ENCODE results near the gene LAPTM5. TPM values are rescaled to one million over a fixed set of nuclear protein-coding genes. Genes with fewer than 3 reads are reported as not detected.
"Not testable (repeated sequence)": the region's sequence is repeated elsewhere in the genome, so short reads cannot be mapped to it uniquely, and the experiment has no call there.

The LAPTM5 gene
- total and polyA plus RNA-seq, 7 donors, result 3.0 to 14.5 (median 13.1) TPM

DNA sequence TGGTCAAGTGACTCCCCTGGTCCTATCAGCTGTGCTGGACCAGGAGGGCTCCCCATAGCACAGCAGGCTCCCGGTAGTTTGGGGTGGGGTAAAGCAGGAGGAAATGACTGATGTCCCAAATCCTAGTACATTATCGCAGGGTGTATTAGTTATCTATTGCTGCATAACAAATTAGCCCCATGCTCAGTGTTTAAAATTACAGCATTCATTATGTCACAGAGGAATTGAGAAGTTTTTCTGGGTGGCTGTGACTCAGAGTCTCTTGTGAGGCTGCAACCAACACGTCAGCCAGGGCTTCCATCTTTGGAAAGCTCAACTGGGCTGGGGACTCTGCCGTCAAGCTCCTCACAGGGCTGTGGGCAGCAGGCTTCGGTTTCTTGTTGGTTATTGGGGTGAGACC, 34.3 kb upstream of the LAPTM5 start:
- Histone ChIP-seq H3K9me3 (no peaks in the 10 kb centered on the region), H3K4me1 (no peaks in the 10 kb centered on the region), H3K36me3 (ENCODE audit: insufficient read depth in 1 of 2, low read depth in 1 of 2) (no peaks in the 10 kb centered on the region), H3K27me3 (ENCODE audit: insufficient read depth in 3 of 3, low read length in 2 of 3) (peaks cover 0 to 5% (median 0%) of the 10 kb centered on the region in 3 donors), H3K27ac (no peak overlapping the region), H3K4me3 (no peak overlapping the region)
- TF ChIP-seq, protein P1, sequence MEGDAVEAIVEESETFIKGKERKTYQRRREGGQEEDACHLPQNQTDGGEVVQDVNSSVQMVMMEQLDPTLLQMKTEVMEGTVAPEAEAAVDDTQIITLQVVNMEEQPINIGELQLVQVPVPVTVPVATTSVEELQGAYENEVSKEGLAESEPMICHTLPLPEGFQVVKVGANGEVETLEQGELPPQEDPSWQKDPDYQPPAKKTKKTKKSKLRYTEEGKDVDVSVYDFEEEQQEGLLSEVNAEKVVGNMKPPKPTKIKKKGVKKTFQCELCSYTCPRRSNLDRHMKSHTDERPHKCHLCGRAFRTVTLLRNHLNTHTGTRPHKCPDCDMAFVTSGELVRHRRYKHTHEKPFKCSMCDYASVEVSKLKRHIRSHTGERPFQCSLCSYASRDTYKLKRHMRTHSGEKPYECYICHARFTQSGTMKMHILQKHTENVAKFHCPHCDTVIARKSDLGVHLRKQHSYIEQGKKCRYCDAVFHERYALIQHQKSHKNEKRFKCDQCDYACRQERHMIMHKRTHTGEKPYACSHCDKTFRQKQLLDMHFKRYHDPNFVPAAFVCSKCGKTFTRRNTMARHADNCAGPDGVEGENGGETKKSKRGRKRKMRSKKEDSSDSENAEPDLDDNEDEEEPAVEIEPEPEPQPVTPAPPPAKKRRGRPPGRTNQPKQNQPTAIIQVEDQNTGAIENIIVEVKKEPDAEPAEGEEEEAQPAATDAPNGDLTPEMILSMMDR (IDR thresholded peaks at IDR 0.05), result no peak
- intact Hi-C loops (cut with DNase I), result loop anchor here in 1 of 2 donors (10.0 kb wide), 1 partner anchor 753 kb away; no protein-coding TSS in a partner anchor
- DNase-seq (no peak), ATAC-seq (no peak)
- 75 to 86% (median 85%) methylated on average over 5 of the region's 5 CpGs for WGBS, 3 donors

DNA sequence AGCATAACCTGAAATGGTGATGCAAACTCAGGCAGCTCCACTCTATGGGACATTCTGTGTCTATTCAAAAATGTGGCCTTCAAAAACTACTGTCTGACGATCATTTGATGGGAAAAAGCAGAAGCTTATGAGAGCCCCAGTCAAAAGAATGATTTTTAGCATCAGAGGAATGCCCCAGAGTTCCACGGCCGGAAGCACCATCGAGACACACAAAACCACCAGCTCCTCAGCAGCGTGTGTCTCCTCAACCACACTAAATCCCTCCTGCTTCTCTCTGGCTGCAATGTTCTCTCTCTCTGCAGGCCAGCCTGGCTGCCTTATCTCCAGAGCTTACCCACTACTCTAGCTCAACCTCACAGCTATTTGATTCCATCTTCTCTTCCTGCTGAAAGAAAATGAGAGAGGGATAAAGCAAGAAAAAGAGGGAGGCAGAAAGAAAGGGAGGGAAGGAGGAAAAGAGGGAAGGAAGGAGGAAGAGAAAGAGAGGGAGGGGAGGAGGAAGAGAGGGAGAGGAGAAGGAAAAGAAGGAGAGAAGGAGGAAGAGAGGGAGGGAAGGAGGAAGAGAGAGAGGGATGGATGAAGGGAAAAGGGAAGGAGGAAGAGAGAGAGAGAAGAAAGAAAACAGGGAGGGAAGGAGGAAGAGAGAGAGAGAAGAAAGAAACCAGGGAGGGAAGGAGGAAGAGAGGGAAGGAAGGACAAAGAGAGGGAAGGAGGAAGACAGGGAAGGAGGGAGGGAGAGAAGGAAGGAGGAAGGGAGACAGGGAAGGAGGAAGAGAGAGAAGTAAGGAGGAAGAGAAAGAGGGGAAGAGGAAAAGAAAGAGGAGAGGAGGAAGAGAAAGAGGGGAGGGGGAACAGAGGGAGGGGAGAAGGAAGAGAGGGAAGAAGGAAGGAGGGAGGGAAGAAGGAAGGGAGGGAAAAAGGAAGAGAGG, 33.5 kb upstream of the LAPTM5 start:
- H3K27ac ChIP-seq, result no peak overlapping the region
- intact Hi-C loops (cut with DNase I), result loop anchor here in 1 of 2 donors (10.0 kb wide), 1 partner anchor 754 kb away; no protein-coding TSS in a partner anchor
- H3K9me3 ChIP-seq, result no peaks in the 10 kb centered on the region
- TF ChIP-seq, protein P1 (IDR thresholded peaks at IDR 0.05), result no peak
- ATAC-seq, result no peak
- no peaks in the 10 kb centered on the region for H3K36me3 ChIP-seq (ENCODE audit: insufficient read depth in 1 of 2, low read depth in 1 of 2)
- H3K27me3 ChIP-seq (ENCODE audit: insufficient read depth in 3 of 3, low read length in 2 of 3), result peaks cover 0 to 6% (median 0%) of the 10 kb centered on the region in 3 donors
- 59 to 66% (median 66%) methylated on average over 5 of the region's 5 CpGs for WGBS, 3 donors
- no peak overlapping the region for H3K4me3 ChIP-seq
- DNase-seq, result no peak
- no peaks in the 10 kb centered on the region for H3K4me1 ChIP-seq

DNA sequence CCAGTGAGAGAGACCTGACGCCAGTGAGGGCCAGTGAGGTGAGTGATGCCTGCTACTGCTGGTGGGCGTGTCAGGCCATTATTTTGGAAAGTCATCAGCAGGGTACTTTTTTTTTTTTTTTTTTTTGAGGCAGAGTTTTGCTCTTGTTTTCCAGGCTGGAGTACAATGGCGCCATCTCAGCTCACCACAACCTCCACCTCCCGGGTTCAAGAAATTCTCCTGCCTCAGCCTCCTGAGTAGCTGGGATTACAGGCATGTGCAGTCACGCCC, 32.6 kb upstream of the LAPTM5 start:
- H3K4me1 ChIP-seq; H3K27me3 ChIP-seq (ENCODE audit: insufficient read depth in 3 of 3, low read length in 2 of 3); DNase-seq; ATAC-seq; H3K4me3 ChIP-seq; H3K36me3 ChIP-seq (ENCODE audit: insufficient read depth in 1 of 2, low read depth in 1 of 2); H3K9me3 ChIP-seq; H3K27ac ChIP-seq: not testable (repeated sequence)
- intact Hi-C loops (cut with DNase I), result loop anchor here in 1 of 2 donors (10.0 kb wide), 1 partner anchor 755 kb away; no protein-coding TSS in a partner anchor
- 90 to 91% (median 90%) methylated on average over 5 of the region's 5 CpGs for WGBS, 3 donors

DNA sequence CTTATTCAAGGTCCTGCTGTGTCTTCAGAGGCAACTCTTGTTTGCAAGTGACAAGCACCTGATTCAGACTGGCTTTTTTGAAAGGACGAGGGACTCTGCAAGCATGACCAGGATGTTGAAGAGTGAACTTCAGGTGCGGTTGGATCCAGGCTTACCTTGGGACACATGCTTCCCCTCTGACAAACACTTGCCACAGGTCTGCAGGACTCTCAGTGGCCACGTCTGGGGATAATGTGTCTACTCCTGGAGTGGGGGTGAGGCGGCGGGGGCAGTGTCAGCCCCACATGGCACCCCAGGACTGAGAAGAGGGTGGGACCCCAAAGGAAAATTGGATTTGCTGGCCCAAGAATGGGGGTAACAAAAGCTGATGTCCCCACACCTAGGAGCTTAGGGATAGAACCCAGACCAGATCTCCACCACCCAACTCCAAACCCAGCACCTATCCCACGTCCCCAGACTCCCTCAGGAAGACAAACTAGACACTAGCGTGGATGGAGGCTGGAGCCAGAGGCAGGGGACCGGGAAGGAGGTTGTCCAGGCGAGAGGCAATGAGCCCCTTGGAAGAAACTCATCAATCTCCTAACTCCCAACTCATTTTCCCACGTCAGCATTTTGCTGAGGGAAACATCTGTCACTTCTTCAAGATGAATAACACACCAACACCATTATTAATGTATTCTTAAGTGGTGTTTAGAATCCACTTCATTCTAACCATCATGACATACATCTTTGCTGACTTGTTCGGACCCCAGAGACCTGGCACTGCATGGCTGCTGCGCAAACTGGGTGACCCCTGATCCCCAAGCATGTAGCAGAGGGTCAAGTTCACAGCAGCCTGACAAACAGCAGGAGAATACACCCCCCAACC, 32.0 kb upstream of the LAPTM5 start:
- WGBS, 3 donors, result 86 to 90% (median 87%) methylated on average over 12 of the region's 12 CpGs
- DNase-seq (no peak), ATAC-seq (no peak)
- intact Hi-C loops (cut with DNase I), result loop anchor here in 1 of 2 donors (10.0 kb wide), 1 partner anchor 755 kb away; no protein-coding TSS in a partner anchor
- TF ChIP-seq, protein P1 (IDR thresholded peaks at IDR 0.05), result no peak
- Histone ChIP-seq H3K4me3 (no peak overlapping the region), H3K9me3 (no peaks in the 10 kb centered on the region), H3K27ac (no peak overlapping the region), H3K4me1 (no peaks in the 10 kb centered on the region), H3K36me3 (ENCODE audit: insufficient read depth in 1 of 2, low read depth in 1 of 2) (no peaks in the 10 kb centered on the region), H3K27me3 (ENCODE audit: insufficient read depth in 3 of 3, low read length in 2 of 3) (peaks cover 0 to 6% (median 0%) of the 10 kb centered on the region in 3 donors)

Measured in psoas muscle (tissue), 8 donors.